ENCODE measurements around the gene USP7.
"Not testable (repeated sequence)": the region's sequence is repeated elsewhere in the genome, so short reads cannot be mapped to it uniquely, and the experiment has no call there.

The USP7 gene

GRCh38 chr16:8858994-8859912 is 104.5 kb downstream of the USP7 start:
- no peak for DNase-seq

- DNase-seq = no peak
These were observed 107.7 kb downstream of the USP7 start for GRCh38 chr16:8855972-8856371.

- DNase-seq = no peak
These were observed 108.5 kb downstream of the USP7 start for GRCh38 chr16:8855051-8855786.

- no peak for DNase-seq
These were observed 109.3 kb downstream of the USP7 start for GRCh38 chr16:8854298-8854948.

- no peak for DNase-seq
These were observed 110.1 kb downstream of the USP7 start for GRCh38 chr16:8853611-8854010.

- DNase-seq = no peak
These were observed 110.6 kb downstream of the USP7 start for GRCh38 chr16:8853150-8853549.

GRCh38 chr16:8852534-8852933 is 111.2 kb downstream of the USP7 start:
- DNase-seq = no peak

GRCh38 chr16:8851761-8852403 is 111.8 kb downstream of the USP7 start:
- no peak for DNase-seq

GRCh38 chr16:8850279-8850885 is 113.3 kb downstream of the USP7 start:
- peak; percentile 59 to 77 for DNase-seq

- DNase-seq = no peak
These were observed 114.2 kb downstream of the USP7 start for GRCh38 chr16:8849411-8850011.

- DNase-seq = no peak
These were observed 114.7 kb downstream of the USP7 start for GRCh38 chr16:8848939-8849391.

- DNase-seq = no peak
These were observed 115.3 kb downstream of the USP7 start for GRCh38 chr16:8848231-8848938.

GRCh38 chr16:8847623-8848022 is 116.1 kb downstream of the USP7 start:
- DNase-seq = no peak

- no peak for DNase-seq
These were observed 116.6 kb downstream of the USP7 start for GRCh38 chr16:8847145-8847544.

- DNase-seq = no peak
These were observed 117.2 kb downstream of the USP7 start for GRCh38 chr16:8846401-8846932.

- no peak for DNase-seq
These were observed 117.9 kb downstream of the USP7 start for GRCh38 chr16:8845699-8846298.

- not testable (repeated sequence) for DNase-seq
These were observed 120.4 kb downstream of the USP7 start for GRCh38 chr16:8843296-8843695.
